ENCODE measurements around the gene HLA-DQB1.
A peak's percentile ranks its signal among the peaks of the same experiment; 100 is the strongest.
"Not testable (repeated sequence)": the region's sequence is repeated elsewhere in the genome, so short reads cannot be mapped to it uniquely, and the experiment has no call there.

The HLA-DQB1 gene

GRCh38 chr6:32666420-32667300 is at the start of gene HLA-DQB1:
TSS of gene HLA-DQB1 (minus strand) at chr6:32666657. CDS start at chr6:32666607, 50 bp downstream.
- peak; percentile 90 for DNase-seq

- no peak for DNase-seq
Measured at GRCh38 chr6:32713241-32713640, 46.8 kb upstream of the HLA-DQB1 start.

- no peak for DNase-seq
Measured at GRCh38 chr6:32709625-32710024, 43.2 kb upstream of the HLA-DQB1 start.

GRCh38 chr6:32705164-32705563 is 38.7 kb upstream of the HLA-DQB1 start:
- DNase-seq: not testable (repeated sequence)

- DNase-seq: no peak
Measured at GRCh38 chr6:32703347-32703746, 36.9 kb upstream of the HLA-DQB1 start.

GRCh38 chr6:32700391-32701040 is 34.1 kb upstream of the HLA-DQB1 start:
- DNase-seq: peak; percentile 59

- no peak for DNase-seq
Measured at GRCh38 chr6:32697031-32697430, 30.6 kb upstream of the HLA-DQB1 start.

- peak; percentile 77 for DNase-seq
Measured at GRCh38 chr6:32692019-32692418, 25.6 kb upstream of the HLA-DQB1 start.

GRCh38 chr6:32689531-32690501 is 23.4 kb upstream of the HLA-DQB1 start:
- DNase-seq: peak; percentile 26

- DNase-seq: peak; percentile 91
Measured at GRCh38 chr6:32685603-32686002, 19.1 kb upstream of the HLA-DQB1 start.

- no peak for DNase-seq
Measured at GRCh38 chr6:32684246-32684645, 17.8 kb upstream of the HLA-DQB1 start.

- no peak for DNase-seq
Measured at GRCh38 chr6:32680055-32680454, 13.6 kb upstream of the HLA-DQB1 start.

GRCh38 chr6:32679492-32679891 is 13.0 kb upstream of the HLA-DQB1 start:
- no peak for DNase-seq

GRCh38 chr6:32674123-32674522 is 7.7 kb upstream of the HLA-DQB1 start:
- DNase-seq: not testable (repeated sequence)

GRCh38 chr6:32671908-32672307 is 5.5 kb upstream of the HLA-DQB1 start:
- not testable (repeated sequence) for DNase-seq

- DNase-seq: no peak
Measured at GRCh38 chr6:32669893-32670292, 3.4 kb upstream of the HLA-DQB1 start.

GRCh38 chr6:32669240-32669639 is 2.8 kb upstream of the HLA-DQB1 start:
- DNase-seq: no peak

GRCh38 chr6:32668226-32668747 is 1.8 kb upstream of the HLA-DQB1 start:
- peak; percentile 95 for DNase-seq

- no peak for DNase-seq
Measured at GRCh38 chr6:32665661-32666060, 796 bp downstream of the HLA-DQB1 start.

GRCh38 chr6:32664827-32665362 is 1.6 kb downstream of the HLA-DQB1 start:
- peak; percentile 52 for DNase-seq

- no peak for DNase-seq
Measured at GRCh38 chr6:32664354-32664753, 2.1 kb downstream of the HLA-DQB1 start.

- DNase-seq: no peak
Measured at GRCh38 chr6:32662836-32663235, 3.6 kb downstream of the HLA-DQB1 start.

Measured in CD4-positive, alpha-beta T cell treated with Interleukin-17A for 1 hour (primary cell).